ENCODE measurements around the gene MAT1A. TPM values are rescaled to one million over a fixed set of nuclear protein-coding genes. Genes with fewer than 3 reads are reported as not detected.

Gene MAT1A
- total and polyA plus RNA-seq, 7 donors = 0.49 TPM; not detected in 6

GRCh38 chr10:80296942-80297341 is 7.5 kb upstream of the MAT1A start:
- no peaks in the 10 kb centered on the region for H3K36me3 ChIP-seq (ENCODE audit: insufficient read depth in 1 of 2, low read depth in 1 of 2)
- 71 to 77% (median 73%) methylated on average over 3 of the region's 3 CpGs for WGBS, 3 donors
- TF ChIP-seq, protein P1, sequence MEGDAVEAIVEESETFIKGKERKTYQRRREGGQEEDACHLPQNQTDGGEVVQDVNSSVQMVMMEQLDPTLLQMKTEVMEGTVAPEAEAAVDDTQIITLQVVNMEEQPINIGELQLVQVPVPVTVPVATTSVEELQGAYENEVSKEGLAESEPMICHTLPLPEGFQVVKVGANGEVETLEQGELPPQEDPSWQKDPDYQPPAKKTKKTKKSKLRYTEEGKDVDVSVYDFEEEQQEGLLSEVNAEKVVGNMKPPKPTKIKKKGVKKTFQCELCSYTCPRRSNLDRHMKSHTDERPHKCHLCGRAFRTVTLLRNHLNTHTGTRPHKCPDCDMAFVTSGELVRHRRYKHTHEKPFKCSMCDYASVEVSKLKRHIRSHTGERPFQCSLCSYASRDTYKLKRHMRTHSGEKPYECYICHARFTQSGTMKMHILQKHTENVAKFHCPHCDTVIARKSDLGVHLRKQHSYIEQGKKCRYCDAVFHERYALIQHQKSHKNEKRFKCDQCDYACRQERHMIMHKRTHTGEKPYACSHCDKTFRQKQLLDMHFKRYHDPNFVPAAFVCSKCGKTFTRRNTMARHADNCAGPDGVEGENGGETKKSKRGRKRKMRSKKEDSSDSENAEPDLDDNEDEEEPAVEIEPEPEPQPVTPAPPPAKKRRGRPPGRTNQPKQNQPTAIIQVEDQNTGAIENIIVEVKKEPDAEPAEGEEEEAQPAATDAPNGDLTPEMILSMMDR (IDR thresholded peaks at IDR 0.05) = no peak
- H3K27ac ChIP-seq = no peak overlapping the region
- H3K4me3 ChIP-seq = no peak overlapping the region
- ATAC-seq (no peak), DNase-seq (no peak)
- peaks cover 0 to 2% (median 2%) of the 10 kb centered on the region in 3 donors for H3K27me3 ChIP-seq (ENCODE audit: insufficient read depth in 3 of 3, low read length in 2 of 3)
- no peaks in the 10 kb centered on the region for H3K4me1 ChIP-seq
- intact Hi-C loops (cut with DNase I) = no loop called here
- peaks cover 9% of the 10 kb centered on the region for H3K9me3 ChIP-seq

GRCh38 chr10:80292607-80293239 is 3.3 kb upstream of the MAT1A start:
- ATAC-seq (no peak), DNase-seq (no peak)
- no peaks in the 10 kb centered on the region for H3K36me3 ChIP-seq (ENCODE audit: insufficient read depth in 1 of 2, low read depth in 1 of 2)
- TF ChIP-seq, protein P1 (IDR thresholded peaks at IDR 0.05) = no peak
- H3K27ac ChIP-seq = no peak overlapping the region
- H3K4me3 ChIP-seq = no peak overlapping the region
- H3K27me3 ChIP-seq (ENCODE audit: insufficient read depth in 3 of 3, low read length in 2 of 3) = peaks cover 0 to 12% (median 5%) of the 10 kb centered on the region in 3 donors
- intact Hi-C loops (cut with DNase I) = no loop called here
- H3K4me1 ChIP-seq = no peaks in the 10 kb centered on the region
- peaks cover 8% of the 10 kb centered on the region for H3K9me3 ChIP-seq
- 74 to 76% (median 74%) methylated on average over 6 of the region's 6 CpGs for WGBS, 3 donors

GRCh38 chr10:80290474-80291220 is 1.2 kb upstream of the MAT1A start:
- TF ChIP-seq, protein P1 (IDR thresholded peaks at IDR 0.05) = no peak
- ATAC-seq = no peak

DNA sequence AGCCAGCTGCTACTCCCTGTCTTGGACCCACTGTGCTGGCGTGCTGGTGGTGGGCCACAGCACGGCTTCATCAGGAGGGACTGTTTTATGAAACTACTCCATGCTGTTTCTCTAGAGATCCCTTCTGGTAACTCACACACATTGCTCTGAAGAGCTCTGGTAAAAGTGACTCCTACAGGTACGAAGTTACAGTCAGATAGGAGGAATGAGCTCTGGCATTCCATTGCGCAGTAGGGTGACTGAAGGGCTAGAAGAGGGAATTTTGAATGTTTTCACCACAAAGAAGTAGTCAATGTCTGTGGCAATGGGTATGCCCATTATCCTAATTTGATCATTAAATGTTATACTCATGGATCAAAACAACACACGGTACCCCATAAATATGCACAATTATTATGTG is 609 bp downstream of the MAT1A start:
- no peaks in the 10 kb centered on the region for H3K36me3 ChIP-seq (ENCODE audit: insufficient read depth in 1 of 2, low read depth in 1 of 2)
- TF ChIP-seq, protein P1 (IDR thresholded peaks at IDR 0.05) = no peak
- H3K9me3 ChIP-seq = no peaks in the 10 kb centered on the region
- H3K4me3 ChIP-seq = no peak overlapping the region
- peaks cover 0 to 16% (median 5%) of the 10 kb centered on the region in 3 donors for H3K27me3 ChIP-seq (ENCODE audit: insufficient read depth in 3 of 3, low read length in 2 of 3)
- ATAC-seq (no peak), DNase-seq (no peak)
- H3K4me1 ChIP-seq = no peaks in the 10 kb centered on the region
- 79 to 82% (median 81%) methylated on average over 5 of the region's 5 CpGs for WGBS, 3 donors
- no peak overlapping the region for H3K27ac ChIP-seq
- intact Hi-C loops (cut with DNase I) = no loop called here

More at GRCh38 chr10:80290474-80291220, 1.2 kb upstream of the MAT1A start:
- H3K27ac ChIP-seq = no peak overlapping the region
- intact Hi-C loops (cut with DNase I) = no loop called here
- H3K27me3 ChIP-seq (ENCODE audit: insufficient read depth in 3 of 3, low read length in 2 of 3) = peaks cover 0 to 16% (median 5%) of the 10 kb centered on the region in 3 donors
- no peak overlapping the region for H3K4me3 ChIP-seq
- 46 to 57% (median 52%) methylated on average over 4 of the region's 4 CpGs for WGBS, 3 donors
- H3K36me3 ChIP-seq (ENCODE audit: insufficient read depth in 1 of 2, low read depth in 1 of 2) = no peaks in the 10 kb centered on the region
- no peak for DNase-seq
- H3K4me1 ChIP-seq = no peaks in the 10 kb centered on the region
- no peaks in the 10 kb centered on the region for H3K9me3 ChIP-seq

All from psoas muscle (tissue), 8 donors.